Subcutaneous abdominal adipose tissue (tissue), 5 donors: ENCODE data around the gene DKC1.

ENCODE experiments used
- H3K27ac ChIP-seq: one replicate; pipeline ENCODE4 v1.7.0; 2013; ENCODE audit warnings: low read depth, mild to moderate bottlenecking, inconsistent platforms, low read length, moderate library complexity
- H3K27me3 ChIP-seq, 5 donors: one replicate each; pipeline ENCODE4 v1.7.0; 2013; ENCODE audit warnings: low read length in 5 of 5, inconsistent platforms in 1 of 5; ENCODE audit not compliant: control insufficient read depth in 5 of 5, insufficient read depth in 4 of 5
- H3K36me3 ChIP-seq, 5 donors: one replicate each; pipeline ENCODE4 v1.7.0; 2013; ENCODE audit warnings: low read length in 5 of 5; ENCODE audit not compliant: control insufficient read depth in 5 of 5, insufficient read depth in 5 of 5
- H3K4me1 ChIP-seq, 5 donors: one replicate each; pipeline ENCODE4 v1.7.0; 2013; ENCODE audit warnings: low read length in 5 of 5, mild to moderate bottlenecking in 3 of 5, moderate library complexity in 1 of 5; ENCODE audit not compliant: control insufficient read depth in 5 of 5, insufficient read depth in 5 of 5
- H3K4me3 ChIP-seq, 5 donors: one replicate each; pipeline ENCODE4 v1.7.0; 2013; ENCODE audit warnings: low read length in 5 of 5, low read depth in 1 of 5
- H3K9ac ChIP-seq, 5 donors: one replicate each; pipeline ENCODE4 v1.7.0; 2013; ENCODE audit warnings: low read length in 5 of 5, mild to moderate bottlenecking in 4 of 5, moderate library complexity in 3 of 5
- H3K9me3 ChIP-seq, 5 donors: one replicate each; pipeline ENCODE4 v1.7.0; 2013; ENCODE audit warnings: low read length in 5 of 5; ENCODE audit not compliant: control insufficient read depth in 5 of 5
- donor health status: healthy.
- donor health status: healthy.
- donor health status: healthy.
- donor health status: healthy.
- donor health status: healthy.

Gene DKC1

DNA sequence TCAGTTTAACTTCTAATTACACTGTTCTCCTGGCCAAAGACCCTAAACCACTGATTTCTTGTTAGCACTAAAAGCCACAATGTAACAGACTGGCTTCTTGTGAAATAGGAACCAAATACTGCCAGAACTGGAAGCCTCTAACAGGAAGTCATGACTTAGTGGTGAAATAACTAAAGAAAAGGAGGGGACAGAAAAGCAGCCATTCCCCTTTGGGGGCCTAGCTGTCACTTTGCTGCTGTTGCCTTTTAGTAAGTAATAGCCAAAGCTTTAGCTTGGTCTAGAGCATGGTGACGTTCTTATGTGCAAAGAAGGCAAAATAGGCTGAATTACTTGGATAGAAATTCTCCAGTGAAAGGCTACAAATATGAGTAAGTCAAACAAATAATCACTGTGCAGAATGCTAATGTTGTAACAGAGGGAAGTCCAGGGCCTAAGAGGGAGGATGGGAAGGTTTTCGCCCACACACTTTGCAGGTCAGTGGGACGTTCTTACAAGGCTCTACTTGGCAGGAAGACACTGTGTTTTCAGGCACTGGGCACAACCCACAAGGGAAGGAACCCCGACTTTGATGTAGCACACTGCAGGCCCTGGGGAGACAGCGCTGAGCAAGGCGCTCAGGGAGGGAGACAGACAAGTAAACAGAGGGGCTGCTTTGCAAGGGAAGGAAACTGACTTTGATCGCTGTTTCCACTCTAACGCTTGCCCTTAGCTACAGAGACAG, 28.4 kb upstream of the DKC1 start:
- Histone ChIP-seq H3K27ac (peak overlapping the region; percentile 91), H3K36me3 (no peaks in the 10 kb centered on the region), H3K27me3 (peaks cover 0 to 5% (median 0%) of the 10 kb centered on the region in 5 donors), H3K4me1 (peaks cover 23 to 96% (median 76%) of the 10 kb centered on the region in 5 donors), H3K9me3 (no peaks in the 10 kb centered on the region), H3K4me3 (peak overlapping the region in 1 of 5 donors; percentile 10), H3K9ac (peak overlapping the region; percentile 12 to 56 (median 46))

DNA sequence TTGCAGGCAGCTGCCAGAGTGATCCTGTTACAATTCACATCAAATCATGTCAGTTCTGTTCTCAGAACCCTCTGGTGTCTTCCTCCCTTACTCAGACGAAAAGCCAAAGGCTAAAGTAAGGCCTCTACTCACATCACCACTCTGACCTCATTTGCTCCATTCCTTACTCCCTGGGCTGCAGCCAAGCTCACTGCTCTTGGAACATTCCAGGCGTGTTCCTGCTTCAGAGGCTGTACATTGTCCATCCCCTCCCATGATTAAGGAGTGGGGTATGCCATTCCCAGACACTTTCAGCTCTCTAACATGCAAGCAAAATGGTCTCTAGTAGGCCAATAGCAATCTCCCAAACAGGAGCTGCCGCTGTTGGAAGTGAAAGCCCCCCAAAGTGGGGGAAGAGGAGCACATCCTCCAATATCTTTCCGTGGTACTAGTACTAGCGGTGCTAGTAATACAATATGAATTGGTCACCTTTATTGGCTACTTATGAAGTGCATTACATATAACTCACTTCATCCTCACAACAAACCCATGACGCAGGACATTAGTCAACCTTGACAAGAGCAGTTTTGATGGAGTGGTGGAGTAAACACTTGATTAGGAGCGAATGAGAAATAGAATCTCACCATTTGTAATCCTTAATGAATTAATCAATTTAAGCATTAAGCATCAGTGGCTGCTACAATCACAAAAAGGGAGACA, 26.8 kb upstream of the DKC1 start:
- H3K36me3 ChIP-seq: no peaks in the 10 kb centered on the region
- peaks cover 12 to 80% (median 60%) of the 10 kb centered on the region in 5 donors for H3K4me1 ChIP-seq
- peaks cover 0 to 5% (median 0%) of the 10 kb centered on the region in 5 donors for H3K27me3 ChIP-seq
- H3K27ac ChIP-seq: peak overlapping the region; percentile 91
- H3K9me3 ChIP-seq: no peaks in the 10 kb centered on the region
- no peak overlapping the region for H3K9ac ChIP-seq
- H3K4me3 ChIP-seq: no peak overlapping the region

GRCh38 chrX:154737136-154737535, 25.5 kb upstream of the DKC1 start:
- Histone ChIP-seq H3K4me3 (no peak overlapping the region), H3K9ac (no peak overlapping the region), H3K27ac (peak overlapping the region; percentile 91), H3K9me3 (no peaks in the 10 kb centered on the region), H3K4me1 (peaks cover 8 to 67% (median 47%) of the 10 kb centered on the region in 5 donors), H3K36me3 (no peaks in the 10 kb centered on the region), H3K27me3 (peaks cover 0 to 5% (median 0%) of the 10 kb centered on the region in 5 donors)

DNA sequence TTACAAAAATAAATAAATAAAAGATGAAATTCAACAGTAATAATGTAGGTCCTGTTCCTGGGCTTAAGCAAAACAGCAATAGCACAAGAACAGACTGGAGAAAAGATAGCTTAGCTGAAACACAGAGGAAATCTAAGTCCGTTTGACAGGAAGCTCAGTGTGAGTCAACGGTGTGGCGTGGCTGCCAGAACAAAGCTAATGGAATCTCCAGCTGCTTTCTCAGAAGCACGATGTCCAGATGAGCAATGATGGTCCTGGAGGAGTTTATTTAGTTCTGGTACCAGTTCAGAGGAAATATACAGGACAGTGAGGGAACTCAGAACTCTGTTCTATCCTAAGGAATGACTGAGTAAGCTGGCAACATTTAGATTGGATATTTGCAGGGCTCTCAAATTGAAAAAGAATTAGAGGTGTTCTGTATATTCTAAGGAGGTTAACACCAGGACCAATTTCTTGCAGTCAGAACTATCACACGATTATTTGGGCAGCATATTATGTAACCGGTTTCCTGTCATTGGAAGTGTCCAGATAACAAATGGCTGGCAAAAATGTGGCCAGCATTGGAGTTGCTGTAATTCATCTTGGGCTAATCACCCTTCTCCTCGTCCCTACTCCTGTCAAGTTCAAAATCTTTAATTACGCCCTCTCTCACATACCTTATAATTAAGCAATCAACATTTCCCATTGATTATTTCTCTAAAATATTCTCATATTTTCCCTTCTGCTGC, 24.5 kb upstream of the DKC1 start:
- Histone ChIP-seq H3K36me3 (no peaks in the 10 kb centered on the region), H3K9me3 (no peaks in the 10 kb centered on the region), H3K4me1 (peaks cover 5 to 57% (median 37%) of the 10 kb centered on the region in 5 donors), H3K27ac (peak overlapping the region; percentile 35), H3K27me3 (peaks cover 0 to 5% (median 0%) of the 10 kb centered on the region in 5 donors), H3K4me3 (no peak overlapping the region), H3K9ac (no peak overlapping the region)

GRCh38 chrX:154739952-154740465, 22.7 kb upstream of the DKC1 start:
- Histone ChIP-seq H3K27me3 (peaks cover 0 to 5% (median 0%) of the 10 kb centered on the region in 5 donors), H3K9me3 (no peaks in the 10 kb centered on the region), H3K4me1 (peaks cover 0 to 39% (median 27%) of the 10 kb centered on the region in 5 donors), H3K4me3 (no peak overlapping the region), H3K36me3 (no peaks in the 10 kb centered on the region), H3K27ac (no peak overlapping the region), H3K9ac (no peak overlapping the region)

DNA sequence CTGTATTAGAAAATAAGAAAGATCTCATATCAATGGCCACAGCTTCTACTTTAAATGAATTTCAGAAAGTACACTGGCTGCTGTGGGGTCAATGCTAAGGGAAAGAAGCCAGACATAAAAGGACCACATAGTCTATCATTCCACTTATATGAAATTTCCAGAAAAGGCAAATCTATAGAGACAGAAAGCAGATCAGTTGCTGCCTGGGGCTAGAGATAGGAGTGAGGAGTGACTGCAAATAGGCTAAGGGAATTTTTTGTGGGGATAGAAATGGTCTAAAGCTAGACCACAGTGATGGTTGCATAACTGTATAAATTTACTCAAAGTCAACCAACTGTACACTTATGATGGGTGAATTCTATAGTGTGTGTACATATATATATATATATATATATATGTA, 20.1 kb upstream of the DKC1 start:
- Histone ChIP-seq H3K27ac (no peak overlapping the region), H3K4me3 (no peak overlapping the region), H3K4me1 (peaks cover 0 to 13% (median 7%) of the 10 kb centered on the region in 5 donors), H3K27me3 (no peaks in the 10 kb centered on the region), H3K9me3 (no peaks in the 10 kb centered on the region), H3K9ac (no peak overlapping the region), H3K36me3 (no peaks in the 10 kb centered on the region)

DNA sequence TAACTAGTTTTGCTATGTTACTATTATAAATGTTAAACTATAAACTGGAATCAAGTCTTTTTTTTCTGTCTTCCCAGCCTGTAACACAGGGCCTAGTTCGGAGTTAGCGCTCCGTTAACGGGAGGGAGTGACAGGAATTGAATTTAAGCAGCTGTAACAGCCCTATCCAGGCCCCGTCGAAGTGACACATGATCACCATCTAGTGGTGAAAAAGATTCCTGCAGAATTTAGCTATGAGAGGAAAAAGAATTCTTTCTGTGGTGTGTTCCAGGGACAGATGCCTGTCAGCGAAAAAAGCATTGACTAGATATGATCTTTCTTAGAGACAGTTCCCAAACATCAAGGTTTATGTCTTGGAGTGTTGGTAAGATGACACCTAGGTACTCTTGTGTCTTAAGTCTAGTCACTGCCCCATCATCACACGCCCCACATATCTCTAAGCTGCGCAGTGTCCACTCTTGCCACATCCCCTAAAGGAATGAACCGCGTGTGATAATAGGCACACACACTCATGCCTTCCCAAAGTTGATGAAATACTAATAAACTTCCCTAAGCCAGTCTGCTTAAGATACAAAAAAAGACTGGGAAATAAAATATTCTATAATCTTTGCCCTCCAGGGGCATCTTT, 13.8 kb upstream of the DKC1 start:
- Histone ChIP-seq H3K27ac (no peak overlapping the region), H3K36me3 (no peaks in the 10 kb centered on the region), H3K4me1 (peaks cover 0 to 27% (median 19%) of the 10 kb centered on the region in 5 donors), H3K4me3 (no peak overlapping the region), H3K9ac (no peak overlapping the region), H3K9me3 (peaks cover 0 to 2% (median 0%) of the 10 kb centered on the region in 5 donors), H3K27me3 (peaks cover 0 to 9% (median 0%) of the 10 kb centered on the region in 5 donors)

DNA sequence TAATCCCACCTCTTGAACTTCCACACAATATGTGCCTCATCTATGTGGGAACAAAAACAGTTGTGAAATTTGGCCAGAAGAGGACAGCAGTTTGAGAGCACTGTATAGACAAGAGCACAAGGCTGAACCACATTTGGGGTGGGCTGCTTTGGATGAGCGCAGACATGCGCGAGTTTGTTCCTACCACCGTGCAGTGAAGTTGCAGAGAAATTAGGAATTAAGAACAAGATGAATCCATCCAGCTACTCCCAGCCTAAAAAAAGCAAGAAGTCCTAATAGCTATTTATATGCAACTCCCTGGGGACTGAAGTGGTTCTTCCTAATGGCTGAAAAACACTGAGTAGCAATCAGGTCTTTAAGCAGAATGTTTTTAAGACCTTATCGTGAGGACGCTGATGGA, 12.8 kb upstream of the DKC1 start:
- peak overlapping the region; percentile 75 for H3K27ac ChIP-seq
- no peaks in the 10 kb centered on the region for H3K36me3 ChIP-seq
- H3K27me3 ChIP-seq: peaks cover 0 to 9% (median 0%) of the 10 kb centered on the region in 5 donors
- H3K4me3 ChIP-seq: peak overlapping the region; percentile 70 to 84 (median 78)
- peak overlapping the region in 4 of 5 donors; percentile 1 to 88 (median 80) for H3K9ac ChIP-seq
- H3K4me1 ChIP-seq: peaks cover 0 to 27% (median 19%) of the 10 kb centered on the region in 5 donors
- H3K9me3 ChIP-seq: peaks cover 0 to 2% (median 0%) of the 10 kb centered on the region in 5 donors
